PFSK-1 (cell line): ENCODE measurements around the gene DCLRE1B.

Source experiments
- FOXP2 ChIP-seq: optimal IDR thresholded peaks from 2 replicates; pipeline ENCODE3; 2011; ENCODE audit warnings: borderline replicate concordance, control low read depth, inconsistent platforms; ENCODE audit not compliant: insufficient read depth; ENCODE audit errors: extremely low read length, extremely low read depth
- POLR2AphosphoS5 ChIP-seq: IDR thresholded peaks from 2 replicates; pipeline ENCODE4 v1.6.1; 2012; ENCODE audit warnings: low read depth, mild to moderate bottlenecking, control low read depth, low read length, moderate library complexity
- SIN3A ChIP-seq: IDR thresholded peaks from 2 replicates; pipeline ENCODE4 v1.6.1; 2012; ENCODE audit warnings: mild to moderate bottlenecking, low read length, moderate library complexity, borderline replicate concordance; ENCODE audit not compliant: insufficient read depth
- TAF1 ChIP-seq: IDR thresholded peaks from 2 replicates; pipeline ENCODE4 v1.6.1; 2012; ENCODE audit warnings: low read length, control low read depth, borderline replicate concordance; ENCODE audit not compliant: insufficient read depth
- TF ChIP-seq, protein P1 (sequence below), 2 experiments: IDR thresholded peaks; 2 replicates each; pipeline versions ENCODE4 v1.6.1 to v1.8.0; 2011 to 2012; ENCODE audit warnings: low read depth in 2 of 2, low read length in 2 of 2, control low read depth in 1 of 2, inconsistent platforms in 1 of 2, mild to moderate bottlenecking in 1 of 2, moderate library complexity in 1 of 2; ENCODE audit not compliant: insufficient read depth in 1 of 2

DCLRE1B gene

DNA sequence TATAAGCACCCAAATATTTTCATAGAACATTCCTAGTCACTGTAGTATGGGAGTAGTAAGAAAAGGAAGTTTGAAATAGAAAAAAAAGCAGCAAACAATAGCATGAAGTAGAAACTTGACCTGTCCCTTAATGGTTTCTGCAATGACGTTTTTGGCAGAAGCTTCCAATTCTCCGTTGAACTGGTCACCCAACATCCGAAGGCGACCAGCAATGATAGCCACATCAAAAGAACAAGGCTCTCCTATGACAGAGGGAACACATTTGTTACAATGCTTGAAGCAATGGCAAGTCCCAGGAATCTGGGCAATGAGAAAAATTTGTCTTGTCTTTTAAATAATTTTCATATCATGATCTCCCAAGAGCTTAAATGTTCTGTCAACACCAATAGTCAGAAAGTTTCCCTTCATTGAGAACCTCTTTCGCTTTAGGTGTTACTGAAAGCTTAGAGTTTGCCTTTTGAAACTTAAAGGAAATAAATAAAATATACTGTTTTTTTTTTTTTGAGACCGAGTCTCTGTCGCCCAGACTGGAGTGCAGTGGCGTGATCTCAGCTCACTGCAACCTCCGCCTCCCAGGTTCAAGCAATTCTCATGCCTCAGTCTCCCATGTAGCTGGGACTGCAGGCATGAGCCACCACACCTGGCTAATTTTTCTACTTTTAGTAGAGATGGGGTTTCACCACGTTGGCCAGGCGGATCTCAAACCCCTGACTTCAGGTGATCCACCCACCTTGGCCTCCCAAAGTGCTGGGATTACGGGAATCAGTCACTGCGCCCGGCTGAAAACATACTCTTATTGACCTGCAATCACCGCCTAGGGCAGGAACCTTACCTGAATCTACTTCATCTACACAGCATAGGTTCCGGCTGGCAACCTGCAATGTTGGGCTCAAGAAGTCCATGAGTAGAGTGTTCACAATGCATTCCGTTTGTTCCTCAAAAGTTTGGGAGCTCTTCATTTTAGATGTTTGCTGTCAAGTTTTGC is 18.4 kb upstream of the DCLRE1B start:
- TF ChIP-seq SIN3A, result no peak
- TF ChIP-seq TAF1, result no peak
- TF ChIP-seq FOXP2, result no peak

GRCh38 chr1:113887402-113888175 is 17.5 kb upstream of the DCLRE1B start, which contains the start of gene BCL2L15:
Gene BCL2L15, minus strand, starts transcription at chr1:113887581. Its CDS starts 206 bp downstream, at chr1:113887375.
- TF ChIP-seq TAF1 (no peak), FOXP2 (no peak), POLR2AphosphoS5 (no peak), SIN3A (no peak)
- TF ChIP-seq, protein P1, sequence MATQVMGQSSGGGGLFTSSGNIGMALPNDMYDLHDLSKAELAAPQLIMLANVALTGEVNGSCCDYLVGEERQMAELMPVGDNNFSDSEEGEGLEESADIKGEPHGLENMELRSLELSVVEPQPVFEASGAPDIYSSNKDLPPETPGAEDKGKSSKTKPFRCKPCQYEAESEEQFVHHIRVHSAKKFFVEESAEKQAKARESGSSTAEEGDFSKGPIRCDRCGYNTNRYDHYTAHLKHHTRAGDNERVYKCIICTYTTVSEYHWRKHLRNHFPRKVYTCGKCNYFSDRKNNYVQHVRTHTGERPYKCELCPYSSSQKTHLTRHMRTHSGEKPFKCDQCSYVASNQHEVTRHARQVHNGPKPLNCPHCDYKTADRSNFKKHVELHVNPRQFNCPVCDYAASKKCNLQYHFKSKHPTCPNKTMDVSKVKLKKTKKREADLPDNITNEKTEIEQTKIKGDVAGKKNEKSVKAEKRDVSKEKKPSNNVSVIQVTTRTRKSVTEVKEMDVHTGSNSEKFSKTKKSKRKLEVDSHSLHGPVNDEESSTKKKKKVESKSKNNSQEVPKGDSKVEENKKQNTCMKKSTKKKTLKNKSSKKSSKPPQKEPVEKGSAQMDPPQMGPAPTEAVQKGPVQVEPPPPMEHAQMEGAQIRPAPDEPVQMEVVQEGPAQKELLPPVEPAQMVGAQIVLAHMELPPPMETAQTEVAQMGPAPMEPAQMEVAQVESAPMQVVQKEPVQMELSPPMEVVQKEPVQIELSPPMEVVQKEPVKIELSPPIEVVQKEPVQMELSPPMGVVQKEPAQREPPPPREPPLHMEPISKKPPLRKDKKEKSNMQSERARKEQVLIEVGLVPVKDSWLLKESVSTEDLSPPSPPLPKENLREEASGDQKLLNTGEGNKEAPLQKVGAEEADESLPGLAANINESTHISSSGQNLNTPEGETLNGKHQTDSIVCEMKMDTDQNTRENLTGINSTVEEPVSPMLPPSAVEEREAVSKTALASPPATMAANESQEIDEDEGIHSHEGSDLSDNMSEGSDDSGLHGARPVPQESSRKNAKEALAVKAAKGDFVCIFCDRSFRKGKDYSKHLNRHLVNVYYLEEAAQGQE (IDR thresholded peaks at IDR 0.05; ENCODE audit: insufficient read depth in 1 of 2, low read depth in 2 of 2, low read length in 2 of 2), result no peak

DNA sequence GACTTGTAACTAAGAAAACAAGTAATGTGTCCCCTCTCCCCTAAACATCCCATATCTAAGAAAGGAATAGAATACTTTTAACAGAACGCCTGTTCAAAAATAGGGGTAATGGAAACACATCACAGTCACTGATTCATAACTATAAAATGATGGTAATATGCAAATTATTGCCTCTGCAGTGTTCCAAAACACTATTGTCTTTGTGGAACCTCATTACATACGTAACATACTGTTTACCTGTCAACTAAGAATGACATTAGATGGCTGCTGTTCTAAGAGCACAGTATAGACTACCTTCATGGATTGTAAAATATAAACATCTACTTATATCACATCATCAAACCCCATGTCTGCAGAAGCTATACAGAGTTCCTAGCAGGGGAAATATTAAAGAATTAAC is 14.3 kb upstream of the DCLRE1B start:
- no peak for TF ChIP-seq TAF1
- TF ChIP-seq POLR2AphosphoS5, result no peak
- TF ChIP-seq SIN3A, result no peak
- TF ChIP-seq, protein P1 (IDR thresholded peaks at IDR 0.05; ENCODE audit: insufficient read depth in 1 of 2, low read depth in 2 of 2, low read length in 2 of 2), result no peak
- no peak for TF ChIP-seq FOXP2

DNA sequence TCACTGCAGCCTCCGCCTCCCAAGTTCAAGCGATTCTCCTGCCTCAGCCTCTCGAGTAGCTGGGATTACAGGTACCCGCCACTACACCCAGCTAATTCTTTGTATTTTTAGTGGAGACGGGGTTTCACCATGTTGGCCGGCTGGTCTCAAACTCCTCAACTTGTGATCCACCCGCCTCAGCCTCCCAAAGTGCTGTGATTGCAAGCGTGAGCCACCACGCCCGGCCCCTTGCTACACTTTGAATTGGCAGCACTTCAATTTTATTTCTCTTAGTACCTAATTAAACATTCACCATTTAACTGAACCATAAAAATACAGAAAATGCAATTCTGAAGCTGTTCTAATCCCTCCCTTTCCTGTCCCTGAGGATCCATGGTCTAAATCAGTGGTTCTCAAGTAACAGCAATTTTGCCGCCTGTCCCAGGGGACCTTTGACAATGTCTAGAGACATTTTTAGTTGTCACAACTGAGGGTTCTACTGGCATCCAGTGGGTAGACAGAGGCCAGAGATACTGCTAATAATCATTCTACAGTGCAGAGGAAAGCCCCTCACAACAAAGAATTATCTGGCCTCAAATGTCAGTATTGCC is 13.4 kb upstream of the DCLRE1B start:
- TF ChIP-seq TAF1 (no peak), FOXP2 (no peak), POLR2AphosphoS5 (no peak), SIN3A (no peak)
- TF ChIP-seq, protein P1 (IDR thresholded peaks at IDR 0.05; ENCODE audit: insufficient read depth in 1 of 2, low read depth in 2 of 2, low read length in 2 of 2), result no peak

GRCh38 chr1:113893267-113893666 is 11.9 kb upstream of the DCLRE1B start:
- TF ChIP-seq SIN3A (no peak), POLR2AphosphoS5 (no peak), TAF1 (no peak)
